H1 (cell line): ENCODE data around the gene LMNA.

Source experiments
- CBX8 ChIP-seq: fragments of 300-800, 300-1000 bp; sonication (generic); IDR thresholded peaks from 2 replicates; pipeline ENCODE4 v1.7.1; 2016; ENCODE audit warnings: low read depth, low read length, borderline replicate concordance
- CTCF ChIP-seq, 3 experiments: IDR thresholded peaks; 1 replicate in 2 of 3; 2 replicates in 1 of 3; pipeline versions ENCODE4 v1.5.1 to v1.6.1; 2011; ENCODE audit warnings: low read length in 3 of 3, mild to moderate bottlenecking in 3 of 3, inconsistent platforms in 2 of 3, low read depth in 1 of 3, moderate library complexity in 1 of 3; ENCODE audit not compliant: insufficient read depth in 1 of 3; ENCODE audit errors: control extremely low read depth in 1 of 3
- EGR1 ChIP-seq: IDR thresholded peaks from 2 replicates; pipeline ENCODE4 v1.6.1; 2011; ENCODE audit warnings: low read depth, low read length, borderline replicate concordance
- EP300 ChIP-seq, 2 experiments: IDR thresholded peaks; 1 replicate in 1 of 2; 2 replicates in 1 of 2; pipeline ENCODE4 v1.6.1; 2011 to 2012; ENCODE audit warnings: low read depth in 2 of 2, low read length in 2 of 2, mild to moderate bottlenecking in 2 of 2, borderline replicate concordance in 1 of 2, inconsistent platforms in 1 of 2, moderate library complexity in 1 of 2
- MAX ChIP-seq: IDR thresholded peaks from 2 replicates; pipeline ENCODE4 v1.6.1; 2012; ENCODE audit warnings: inconsistent platforms
- PHF8 ChIP-seq: fragments of 200-600 bp; sonication (generic); conservative IDR thresholded peaks from 2 replicates; pipeline ENCODE4 v1.7.1; 2012; ENCODE audit warnings: low read depth, mild to moderate bottlenecking, inconsistent platforms, low read length, moderate library complexity
- POLR2A ChIP-seq, 2 experiments: IDR thresholded peaks; 1 replicate in 1 of 2; 2 replicates in 1 of 2; pipeline ENCODE4 v1.6.1; 2011; ENCODE audit warnings: low read depth in 2 of 2, low read length in 2 of 2, mild to moderate bottlenecking in 2 of 2; ENCODE audit errors: control extremely low read depth in 1 of 2
- SP4 ChIP-seq: IDR thresholded peaks from 2 replicates; pipeline ENCODE4 v1.6.1; 2012; ENCODE audit warnings: low read length, inconsistent platforms
- SUZ12 ChIP-seq: fragments of 200-600 bp; sonication (generic); IDR thresholded peaks from 2 replicates; pipeline ENCODE4 v1.6.1; 2012; ENCODE audit warnings: mild to moderate bottlenecking, inconsistent platforms, low read length, moderate library complexity, mixed read lengths
- TAF7 ChIP-seq: optimal IDR thresholded peaks from 2 replicates; pipeline ENCODE3; 2011; ENCODE audit warnings: low read depth, mild to moderate bottlenecking, inconsistent platforms, low read length, moderate library complexity, borderline replicate concordance

- TF ChIP-seq SP4 (no peak), MAX (0 out of 2 replicates have a peak, but pooled peaks have one; percentile 24), CTCF (IDR thresholded peaks at IDR 0.05; ENCODE audit: control extremely low read depth in 1 of 3, insufficient read depth in 1 of 3, low read depth in 1 of 3, low read length in 3 of 3) (no peak), PHF8 (no peak), CBX8 (no peak), EP300 (IDR thresholded peaks at IDR 0.05; ENCODE audit: borderline replicate concordance in 1 of 2, low read depth in 2 of 2, low read length in 2 of 2) (no peak), SUZ12 (no peak), POLR2A (IDR thresholded peaks at IDR 0.05; ENCODE audit: control extremely low read depth in 1 of 2, low read depth in 2 of 2, low read length in 2 of 2) (no peak), TAF7 (no peak), EGR1 (no peak)
These were observed 10.3 kb downstream of the LMNA start for GRCh38 chr1:156124557-156125483.
